HepG2 (cell line): Measurements from ENCODE around the gene TMX1.

ENCODE experiments used
- ARNTL ChIP-seq: sonication (generic); formaldehyde crosslinking; IDR thresholded peaks from 2 replicates; pipeline ENCODE4 v1.4.0; 2020; ENCODE audit warnings: mild to moderate bottlenecking, missing genetic modification reagents
- EP300 ChIP-seq, 3 experiments: sonication (generic) in 1 of 3; formaldehyde crosslinking in 1 of 3; IDR thresholded peaks; 2 replicates each; pipeline versions ENCODE4 v1.5.1 to v1.6.1; 2011 to 2020; ENCODE audit warnings: low read depth in 2 of 3, low read length in 2 of 3, borderline replicate concordance in 1 of 3, improper control_type of control experiment in 1 of 3, mild to moderate bottlenecking in 1 of 3, missing genetic modification reagents in 1 of 3, moderate library complexity in 1 of 3
- HMGXB3 ChIP-seq: sonication (generic); formaldehyde crosslinking; IDR thresholded peaks from 2 replicates; pipeline ENCODE4 v1.4.0; 2020; ENCODE audit warnings: missing genetic modification reagents, borderline replicate concordance
- NONO ChIP-seq, 2 experiments: fragments of 450-650 bp in 1 of 2; sonication (generic) in 1 of 2; formaldehyde crosslinking in 1 of 2; IDR thresholded peaks in 1 of 2; conservative IDR thresholded peaks in 1 of 2; 2 replicates each; pipeline versions ENCODE4 v1.6.1 to v1.8.0; 2017 to 2022; ENCODE audit warnings: mild to moderate bottlenecking in 1 of 2, missing genetic modification reagents in 1 of 2, moderate library complexity in 1 of 2
- POLR2A ChIP-seq, 2 experiments: IDR thresholded peaks; 2 replicates each; pipeline ENCODE4 v1.6.1; 2011; ENCODE audit warnings: low read depth in 2 of 2, low read length in 2 of 2, mild to moderate bottlenecking in 1 of 2, moderate library complexity in 1 of 2; ENCODE audit not compliant: insufficient read depth in 1 of 2
- POLR2AphosphoS2 ChIP-seq: IDR thresholded peaks from 2 replicates; pipeline ENCODE4 v1.6.1; 2011; ENCODE audit warnings: low read depth, low read length, improper control_type of control experiment
- RNF2 ChIP-seq: fragments of 450-650 bp; conservative IDR thresholded peaks from 2 replicates; pipeline ENCODE4 v1.6.1; 2016; ENCODE audit warnings: low read depth
- SSRP1 ChIP-seq: IDR thresholded peaks from 2 replicates; pipeline ENCODE4 v1.6.1; 2016; ENCODE audit warnings: control low read depth
- ZFP82 ChIP-seq: sonication (generic); formaldehyde crosslinking; IDR thresholded peaks from 2 replicates; pipeline ENCODE4 v1.5.1; 2020; ENCODE audit warnings: mild to moderate bottlenecking, missing genetic modification reagents, borderline replicate concordance
- ZNF678 ChIP-seq: sonication (generic); formaldehyde crosslinking; IDR thresholded peaks from 2 replicates; pipeline ENCODE4 v1.4.0; 2020; ENCODE audit warnings: mild to moderate bottlenecking, missing genetic modification reagents
- ZNF7 ChIP-seq: IDR thresholded peaks from 2 replicates; pipeline ENCODE4 v1.6.1; 2016; ENCODE audit warnings: missing biosample characterization, missing genetic modification reagents
- TF ChIP-seq, protein P1 (sequence below): sonication (generic); formaldehyde crosslinking; IDR thresholded peaks from 2 replicates; pipeline ENCODE4 v1.5.0; 2020; ENCODE audit warnings: mild to moderate bottlenecking, missing genetic modification reagents, moderate library complexity

DNA sequence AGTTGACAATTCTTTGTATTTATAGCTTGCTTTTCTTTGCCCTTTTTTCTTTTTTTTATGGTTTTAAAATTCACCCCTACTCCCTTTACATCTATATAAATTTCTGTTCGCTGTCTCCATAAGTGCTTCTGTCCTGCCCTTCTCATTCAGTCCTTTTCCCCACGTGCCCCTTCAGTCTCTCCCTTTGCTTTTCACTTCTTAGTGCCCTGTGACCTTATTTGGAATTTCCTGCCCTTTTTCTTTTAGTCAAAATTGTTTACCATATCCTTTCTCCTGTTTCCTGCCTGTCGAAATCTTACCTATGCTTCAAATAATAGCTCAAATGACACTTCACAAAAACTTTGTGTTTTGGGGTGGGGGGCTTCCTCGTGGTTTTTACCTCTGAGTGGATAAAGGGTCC lies 6.0 kb downstream of the TMX1 start:
- TF ChIP-seq HMGXB3 (CRISPR knock-in tag) (no peak), NONO (IDR thresholded peaks at IDR 0.05) (no peak), NONO (CRISPR knock-in tag; conservative IDR thresholded peaks at IDR 0.05) (no peak), ZFP82 (no peak), POLR2AphosphoS2 (no peak), RNF2 (no peak), EP300 (IDR thresholded peaks at IDR 0.05; ENCODE audit: low read depth in 2 of 2, low read length in 2 of 2) (no peak), EP300 (CRISPR knock-in tag; IDR thresholded peaks at IDR 0.05; ENCODE audit: borderline replicate concordance) (no peak), POLR2A (IDR thresholded peaks at IDR 0.05; ENCODE audit: insufficient read depth in 1 of 2, low read depth in 2 of 2, low read length in 2 of 2) (no peak), SSRP1 (CRISPR knock-in tag) (no peak), ZNF678 (CRISPR knock-in tag) (no peak), ZNF7 (CRISPR knock-in tag) (no peak), ARNTL (CRISPR knock-in tag) (no peak)
- TF ChIP-seq, protein P1, sequence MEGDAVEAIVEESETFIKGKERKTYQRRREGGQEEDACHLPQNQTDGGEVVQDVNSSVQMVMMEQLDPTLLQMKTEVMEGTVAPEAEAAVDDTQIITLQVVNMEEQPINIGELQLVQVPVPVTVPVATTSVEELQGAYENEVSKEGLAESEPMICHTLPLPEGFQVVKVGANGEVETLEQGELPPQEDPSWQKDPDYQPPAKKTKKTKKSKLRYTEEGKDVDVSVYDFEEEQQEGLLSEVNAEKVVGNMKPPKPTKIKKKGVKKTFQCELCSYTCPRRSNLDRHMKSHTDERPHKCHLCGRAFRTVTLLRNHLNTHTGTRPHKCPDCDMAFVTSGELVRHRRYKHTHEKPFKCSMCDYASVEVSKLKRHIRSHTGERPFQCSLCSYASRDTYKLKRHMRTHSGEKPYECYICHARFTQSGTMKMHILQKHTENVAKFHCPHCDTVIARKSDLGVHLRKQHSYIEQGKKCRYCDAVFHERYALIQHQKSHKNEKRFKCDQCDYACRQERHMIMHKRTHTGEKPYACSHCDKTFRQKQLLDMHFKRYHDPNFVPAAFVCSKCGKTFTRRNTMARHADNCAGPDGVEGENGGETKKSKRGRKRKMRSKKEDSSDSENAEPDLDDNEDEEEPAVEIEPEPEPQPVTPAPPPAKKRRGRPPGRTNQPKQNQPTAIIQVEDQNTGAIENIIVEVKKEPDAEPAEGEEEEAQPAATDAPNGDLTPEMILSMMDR = no peak
